Mesenchymal stem cell (in vitro differentiated cells and primary cell): ENCODE data around the gene GMPS.

Experiments
- DNase-seq: peaks from one replicate; pipeline ENCODE4 v3.0.0-alpha.2; 2013
- H2AFZ ChIP-seq: one replicate; pipeline ENCODE4 v1.6.1; 2013; ENCODE audit warnings: low read depth, mild to moderate bottlenecking, control low read depth, inconsistent platforms, low read length, moderate library complexity
- H2AK5ac ChIP-seq: 2 replicates; pipeline ENCODE4 v1.6.1; 2013; ENCODE audit warnings: low read length, moderate library complexity, mild to moderate bottlenecking, inconsistent platforms; ENCODE audit not compliant: severe bottlenecking
- H2BK120ac ChIP-seq: one replicate; pipeline ENCODE4 v1.6.1; 2013; ENCODE audit warnings: low read depth, mild to moderate bottlenecking, inconsistent platforms, low read length, moderate library complexity
- H2BK12ac ChIP-seq, 2 experiments: one replicate each; pipeline ENCODE4 v1.6.1; 2013; ENCODE audit warnings: inconsistent platforms in 2 of 2, low read length in 2 of 2, mild to moderate bottlenecking in 2 of 2, moderate library complexity in 2 of 2, control low read depth in 1 of 2
- H2BK15ac ChIP-seq: one replicate; pipeline ENCODE4 v1.6.1; 2013; ENCODE audit warnings: mild to moderate bottlenecking, low read depth, inconsistent platforms; ENCODE audit not compliant: poor library complexity, severe bottlenecking
- H2BK5ac ChIP-seq: 2 replicates; pipeline ENCODE4 v1.6.1; 2013; ENCODE audit warnings: low read depth, mild to moderate bottlenecking, low read length, control low read depth, inconsistent platforms; ENCODE audit not compliant: poor library complexity, severe bottlenecking
- H3K14ac ChIP-seq, 2 experiments: one replicate each; pipeline ENCODE4 v1.6.1; 2013; ENCODE audit warnings: inconsistent platforms in 2 of 2, low read length in 2 of 2, control low read depth in 1 of 2, mild to moderate bottlenecking in 1 of 2, moderate library complexity in 1 of 2
- H3K18ac ChIP-seq, 2 experiments: one replicate each; pipeline ENCODE4 v1.6.1; 2013; ENCODE audit warnings: inconsistent platforms in 2 of 2, low read length in 2 of 2, control low read depth in 1 of 2, low read depth in 1 of 2, mild to moderate bottlenecking in 1 of 2
- H3K23ac ChIP-seq, 2 experiments: one replicate each; pipeline ENCODE4 v1.6.1; 2013; ENCODE audit warnings: inconsistent platforms in 2 of 2, low read length in 2 of 2, mild to moderate bottlenecking in 2 of 2, moderate library complexity in 2 of 2, control low read depth in 1 of 2
- H3K27ac ChIP-seq: 2 replicates; pipeline ENCODE4 v1.5.1; 2013; ENCODE audit warnings: mild to moderate bottlenecking, moderate library complexity, low read length, control low read depth, inconsistent platforms; ENCODE audit not compliant: poor library complexity, severe bottlenecking
- H3K27me3 ChIP-seq, 2 experiments: 2 replicates each; pipeline versions ENCODE4 v1.6.1 to v1.7.0; 2013; ENCODE audit warnings: low read length in 2 of 2, mild to moderate bottlenecking in 2 of 2, moderate library complexity in 2 of 2, control low read depth in 1 of 2, inconsistent platforms in 1 of 2; ENCODE audit not compliant: control insufficient read depth in 1 of 2, insufficient read depth in 1 of 2
- H3K36me3 ChIP-seq, 2 experiments: 2 replicates each; pipeline versions ENCODE4 v1.6.1 to v1.7.0; 2013; ENCODE audit warnings: low read length in 2 of 2, control low read depth in 1 of 2, inconsistent platforms in 1 of 2, low read depth in 1 of 2, mild to moderate bottlenecking in 1 of 2; ENCODE audit not compliant: insufficient read depth in 2 of 2, control insufficient read depth in 1 of 2
- H3K4ac ChIP-seq, 2 experiments: one replicate each; pipeline ENCODE4 v1.6.1; 2013; ENCODE audit warnings: inconsistent platforms in 2 of 2, low read length in 2 of 2, mild to moderate bottlenecking in 2 of 2, moderate library complexity in 2 of 2, control low read depth in 1 of 2, low read depth in 1 of 2
- H3K4me1 ChIP-seq: 2 replicates; pipeline ENCODE4 v1.6.1; 2013; ENCODE audit warnings: low read depth, low read length, control low read depth; ENCODE audit not compliant: control insufficient read depth, insufficient read depth
- H3K4me2 ChIP-seq: 2 replicates; pipeline ENCODE4 v1.6.1; 2013; ENCODE audit warnings: low read length, mild to moderate bottlenecking, inconsistent platforms; ENCODE audit not compliant: poor library complexity, severe bottlenecking
- H3K4me3 ChIP-seq, 2 experiments: 2 replicates each; pipeline versions ENCODE4 v1.5.1 to v1.7.0; 2013; ENCODE audit warnings: low read length in 2 of 2, mild to moderate bottlenecking in 2 of 2, control low read depth in 1 of 2, low read depth in 1 of 2; ENCODE audit not compliant: insufficient read depth in 1 of 2
- H3K79me1 ChIP-seq: replicated peaks from 2 replicates; pipeline ENCODE4 v1.6.1; 2013; ENCODE audit warnings: mild to moderate bottlenecking, control low read depth, low read length, inconsistent platforms; ENCODE audit not compliant: poor library complexity, severe bottlenecking
- H3K9ac ChIP-seq: 2 replicates; pipeline ENCODE4 v1.7.0; 2013; ENCODE audit warnings: mild to moderate bottlenecking, low read length, moderate library complexity
- H3K9me3 ChIP-seq: 2 replicates; pipeline ENCODE4 v1.7.0; 2013; ENCODE audit warnings: mild to moderate bottlenecking, low read length; ENCODE audit not compliant: control insufficient read depth
- H4K8ac ChIP-seq: one replicate; pipeline ENCODE4 v1.6.1; 2013; ENCODE audit warnings: inconsistent platforms, mild to moderate bottlenecking, low read length, moderate library complexity
- H4K91ac ChIP-seq: one replicate; pipeline ENCODE4 v1.6.1; 2013; ENCODE audit warnings: mild to moderate bottlenecking, low read length, inconsistent platforms
- WGBS: methylation state at CpG from one replicate; pipeline ENCODE4 v1.1.7; 2013; ENCODE audit warnings: mixed read lengths; 5-methylcytosine and 5-hydroxymethylcytosine counted together

The GMPS gene

DNA sequence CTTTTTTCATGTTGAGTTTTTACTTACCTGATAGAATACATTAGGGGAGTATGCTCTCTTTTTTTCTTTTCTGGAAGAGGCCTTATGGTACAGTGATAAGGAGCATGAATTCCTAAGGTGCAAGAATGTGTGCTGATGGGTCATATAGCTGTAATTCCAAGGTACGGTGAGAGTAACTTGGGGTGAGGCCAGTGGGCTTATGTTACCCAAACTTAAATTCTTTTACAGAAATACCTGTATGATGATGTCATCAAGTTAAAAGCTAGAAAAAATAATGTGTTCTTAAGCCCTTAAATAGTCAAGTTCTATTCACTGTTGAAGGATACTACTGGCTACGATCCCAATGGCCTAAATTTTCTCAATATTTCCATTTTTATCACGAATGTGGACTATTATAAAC is 111.2 kb downstream of the GMPS start:
- no peak overlapping the region for H3K14ac ChIP-seq
- no peaks in the 10 kb centered on the region for H3K4me1 ChIP-seq
- H3K27ac ChIP-seq = no peak overlapping the region
- no peaks in the 10 kb centered on the region for H3K27me3 ChIP-seq
- no CpG with 5 or more reads among the region's 3 CpGs for WGBS
- H2BK12ac ChIP-seq = no peak overlapping the region
- H3K4me3 ChIP-seq = no peak overlapping the region
- H3K4ac ChIP-seq = no peak overlapping the region
- no peak overlapping the region for H2BK15ac ChIP-seq
- no peak overlapping the region for H2AK5ac ChIP-seq
- H2AFZ ChIP-seq = no peak overlapping the region
- no peak overlapping the region for H3K18ac ChIP-seq
- no peak overlapping the region for H3K4me2 ChIP-seq
- no peak overlapping the region for H3K9ac ChIP-seq
- no peak overlapping the region for H3K23ac ChIP-seq
- no peaks in the 10 kb centered on the region for H3K36me3 ChIP-seq
- no peak overlapping the region for H2BK5ac ChIP-seq
- H3K79me1 ChIP-seq = no peaks in the 10 kb centered on the region
- DNase-seq = no peak
- H4K8ac ChIP-seq = no peak overlapping the region
- H3K9me3 ChIP-seq = no peaks in the 10 kb centered on the region
- H2BK120ac ChIP-seq = no peak overlapping the region
- no peak overlapping the region for H4K91ac ChIP-seq

GRCh38 chr3:155983834-155984474 is 113.5 kb downstream of the GMPS start:
- H4K91ac ChIP-seq = no peak overlapping the region
- no peaks in the 10 kb centered on the region for H3K36me3 ChIP-seq
- no peaks in the 10 kb centered on the region for H3K4me1 ChIP-seq
- no peak for DNase-seq
- H2BK15ac ChIP-seq = no peak overlapping the region
- peak overlapping the region; percentile 16 for H3K4me2 ChIP-seq
- H3K23ac ChIP-seq = no peak overlapping the region
- H3K27me3 ChIP-seq = no peaks in the 10 kb centered on the region
- H3K27ac ChIP-seq = no peak overlapping the region
- no peak overlapping the region for H3K4ac ChIP-seq
- H3K9ac ChIP-seq = no peak overlapping the region
- H4K8ac ChIP-seq = no peak overlapping the region
- H2BK12ac ChIP-seq = no peak overlapping the region
- no peak overlapping the region for H2BK5ac ChIP-seq
- H2BK120ac ChIP-seq = no peak overlapping the region
- no peak overlapping the region for H2AK5ac ChIP-seq
- H3K14ac ChIP-seq = no peak overlapping the region
- no peak overlapping the region for H2AFZ ChIP-seq
- no peaks in the 10 kb centered on the region for H3K9me3 ChIP-seq
- H3K79me1 ChIP-seq = no peaks in the 10 kb centered on the region
- H3K18ac ChIP-seq = no peak overlapping the region
- no peak overlapping the region for H3K4me3 ChIP-seq
- 89% methylated on average over 1 of the region's 1 CpG for WGBS

- Histone ChIP-seq H3K23ac (no peak overlapping the region), H3K9me3 (no peaks in the 10 kb centered on the region), H2BK120ac (no peak overlapping the region), H3K4me3 (no peak overlapping the region), H4K91ac (no peak overlapping the region), H3K27ac (no peak overlapping the region), H3K9ac (no peak overlapping the region), H2AK5ac (no peak overlapping the region), H3K4ac (no peak overlapping the region), H2BK5ac (no peak overlapping the region), H3K27me3 (no peaks in the 10 kb centered on the region), H3K14ac (peak overlapping the region in 1 of 2 experiments; percentile 71), H2BK12ac (no peak overlapping the region), H2BK15ac (no peak overlapping the region), H3K4me2 (no peak overlapping the region), H4K8ac (no peak overlapping the region), H3K4me1 (no peaks in the 10 kb centered on the region), H3K79me1 (no peaks in the 10 kb centered on the region), H3K18ac (no peak overlapping the region), H2AFZ (no peak overlapping the region), H3K36me3 (no peaks in the 10 kb centered on the region)
- WGBS = 100% methylated on average over 5 of the region's 6 CpGs
- no peak for DNase-seq
These were observed 114.5 kb downstream of the GMPS start for GRCh38 chr3:155984791-155985417.

DNA sequence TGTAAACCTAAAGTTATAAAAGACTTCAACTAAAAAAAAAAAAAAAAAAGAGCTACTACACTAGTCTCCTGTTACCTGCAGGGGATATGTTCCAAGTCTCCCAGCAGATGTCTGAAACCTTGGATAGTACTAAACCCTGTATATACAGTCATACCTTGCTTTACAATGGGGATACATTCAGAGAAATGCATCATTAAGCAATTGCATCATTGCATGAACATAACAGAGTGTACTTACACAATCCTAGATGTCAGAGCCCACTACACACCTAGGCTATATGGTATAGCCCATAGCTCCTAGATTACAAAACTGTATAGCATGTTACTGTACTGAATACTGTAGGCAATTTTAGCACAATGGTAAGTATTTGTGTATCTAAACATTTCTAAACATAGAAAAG is 119.1 kb downstream of the GMPS start:
- Histone ChIP-seq H3K27me3 (no peaks in the 10 kb centered on the region), H2AFZ (no peak overlapping the region), H3K4me2 (no peak overlapping the region), H3K27ac (no peak overlapping the region), H3K4me3 (no peak overlapping the region), H3K14ac (no peak overlapping the region), H3K36me3 (no peaks in the 10 kb centered on the region), H3K4ac (no peak overlapping the region), H3K9me3 (no peaks in the 10 kb centered on the region), H3K18ac (no peak overlapping the region), H2BK15ac (no peak overlapping the region), H2AK5ac (no peak overlapping the region), H3K79me1 (no peaks in the 10 kb centered on the region), H4K91ac (no peak overlapping the region), H2BK5ac (no peak overlapping the region), H3K4me1 (no peaks in the 10 kb centered on the region), H2BK12ac (no peak overlapping the region), H3K9ac (no peak overlapping the region), H2BK120ac (no peak overlapping the region), H4K8ac (no peak overlapping the region), H3K23ac (no peak overlapping the region)
- DNase-seq = no peak
